Measurements from ENCODE around the gene GAB4.
"Not testable (repeated sequence)": the region's sequence is repeated elsewhere in the genome, so short reads cannot be mapped to it uniquely, and the experiment has no call there.

Gene GAB4

GRCh38 chr22:17007852-17008731 lies at the start of gene GAB4:
TSS of gene GAB4 (minus strand) at chr22:17008222. CDS start at chr22:17008114, 108 bp downstream.
- H3K27me3 ChIP-seq (ENCODE audit: control insufficient read depth, insufficient read depth, low read length) = peaks cover 53% of the 10 kb centered on the region
- H3K9ac ChIP-seq (ENCODE audit: low read length) = no peak within 1 kb of the TSS
- H3K36me3 ChIP-seq (ENCODE audit: control insufficient read depth, insufficient read depth, low read length) = no peaks in the 10 kb centered on the region
- no peaks in the 10 kb centered on the region for H3K4me1 ChIP-seq (ENCODE audit: control insufficient read depth, insufficient read depth, low read length)
- peak within 1 kb of the TSS; percentile 47 for H3K4me3 ChIP-seq (ENCODE audit: low read depth, low read length)
- H3K9me3 ChIP-seq (ENCODE audit: control insufficient read depth, insufficient read depth, low read depth, low read length) = no peaks in the 10 kb centered on the region
- no peak within 1 kb of the TSS for H3K27ac ChIP-seq (ENCODE audit: low read depth, low read length)

GRCh38 chr22:17056807-17057206 lies 48.8 kb upstream of the GAB4 start:
- Histone ChIP-seq H3K9ac (ENCODE audit: low read length) (no peak overlapping the region), H3K27me3 (ENCODE audit: control insufficient read depth, insufficient read depth, low read length) (0 out of 2 replicates have a peak, but pooled peaks cover 4% of the 10 kb centered on the region), H3K4me1 (ENCODE audit: control insufficient read depth, insufficient read depth, low read length) (no peaks in the 10 kb centered on the region), H3K36me3 (ENCODE audit: control insufficient read depth, insufficient read depth, low read length) (no peaks in the 10 kb centered on the region), H3K27ac (ENCODE audit: low read depth, low read length) (no peak overlapping the region), H3K9me3 (ENCODE audit: control insufficient read depth, insufficient read depth, low read depth, low read length) (no peaks in the 10 kb centered on the region), H3K4me3 (ENCODE audit: low read depth, low read length) (no peak overlapping the region)

- Histone ChIP-seq H3K36me3 (ENCODE audit: control insufficient read depth, insufficient read depth, low read length) (no peaks in the 10 kb centered on the region), H3K27ac (ENCODE audit: low read depth, low read length) (no peak overlapping the region), H3K9me3 (ENCODE audit: control insufficient read depth, insufficient read depth, low read depth, low read length) (no peaks in the 10 kb centered on the region), H3K27me3 (ENCODE audit: control insufficient read depth, insufficient read depth, low read length) (no peaks in the 10 kb centered on the region), H3K4me3 (ENCODE audit: low read depth, low read length) (no peak overlapping the region), H3K4me1 (ENCODE audit: control insufficient read depth, insufficient read depth, low read length) (no peaks in the 10 kb centered on the region), H3K9ac (ENCODE audit: low read length) (no peak overlapping the region)
These were observed 48.0 kb upstream of the GAB4 start for GRCh38 chr22:17056058-17056457.

- H3K9me3 ChIP-seq (ENCODE audit: control insufficient read depth, insufficient read depth, low read depth, low read length) = no peaks in the 10 kb centered on the region
- H3K27ac ChIP-seq (ENCODE audit: low read depth, low read length) = no peak overlapping the region
- no peak overlapping the region for H3K9ac ChIP-seq (ENCODE audit: low read length)
- H3K27me3 ChIP-seq (ENCODE audit: control insufficient read depth, insufficient read depth, low read length) = peaks cover 2% of the 10 kb centered on the region; the same call in 1 of the 2 replicates
- no peak overlapping the region for H3K4me3 ChIP-seq (ENCODE audit: low read depth, low read length)
- no peaks in the 10 kb centered on the region for H3K36me3 ChIP-seq (ENCODE audit: control insufficient read depth, insufficient read depth, low read length)
- H3K4me1 ChIP-seq (ENCODE audit: control insufficient read depth, insufficient read depth, low read length) = no peaks in the 10 kb centered on the region
These were observed 39.6 kb upstream of the GAB4 start for GRCh38 chr22:17047656-17048055.

GRCh38 chr22:17046566-17047348 lies 38.7 kb upstream of the GAB4 start:
- Histone ChIP-seq H3K27me3 (ENCODE audit: control insufficient read depth, insufficient read depth, low read length) (peaks cover 2% of the 10 kb centered on the region; the same call in 1 of the 2 replicates), H3K4me3 (ENCODE audit: low read depth, low read length) (no peak overlapping the region), H3K9ac (ENCODE audit: low read length) (no peak overlapping the region), H3K27ac (ENCODE audit: low read depth, low read length) (no peak overlapping the region), H3K9me3 (ENCODE audit: control insufficient read depth, insufficient read depth, low read depth, low read length) (no peaks in the 10 kb centered on the region), H3K4me1 (ENCODE audit: control insufficient read depth, insufficient read depth, low read length) (no peaks in the 10 kb centered on the region), H3K36me3 (ENCODE audit: control insufficient read depth, insufficient read depth, low read length) (no peaks in the 10 kb centered on the region)

- H3K9me3 ChIP-seq (ENCODE audit: control insufficient read depth, insufficient read depth, low read depth, low read length) = no peaks in the 10 kb centered on the region
- no peaks in the 10 kb centered on the region for H3K4me1 ChIP-seq (ENCODE audit: control insufficient read depth, insufficient read depth, low read length)
- no peak overlapping the region for H3K27ac ChIP-seq (ENCODE audit: low read depth, low read length)
- H3K9ac ChIP-seq (ENCODE audit: low read length) = no peak overlapping the region
- H3K27me3 ChIP-seq (ENCODE audit: control insufficient read depth, insufficient read depth, low read length) = peaks cover 2% of the 10 kb centered on the region; the same call in 1 of the 2 replicates
- H3K36me3 ChIP-seq (ENCODE audit: control insufficient read depth, insufficient read depth, low read length) = no peaks in the 10 kb centered on the region
- H3K4me3 ChIP-seq (ENCODE audit: low read depth, low read length) = no peak overlapping the region
These were observed 35.5 kb upstream of the GAB4 start for GRCh38 chr22:17043521-17043920.

GRCh38 chr22:17036842-17037711 lies 29.1 kb upstream of the GAB4 start:
- H3K27ac ChIP-seq (ENCODE audit: low read depth, low read length); H3K4me3 ChIP-seq (ENCODE audit: low read depth, low read length); H3K36me3 ChIP-seq (ENCODE audit: control insufficient read depth, insufficient read depth, low read length); H3K4me1 ChIP-seq (ENCODE audit: control insufficient read depth, insufficient read depth, low read length); H3K9me3 ChIP-seq (ENCODE audit: control insufficient read depth, insufficient read depth, low read depth, low read length); H3K9ac ChIP-seq (ENCODE audit: low read length); H3K27me3 ChIP-seq (ENCODE audit: control insufficient read depth, insufficient read depth, low read length): not testable (repeated sequence)

- not testable (repeated sequence) for H3K36me3 ChIP-seq (ENCODE audit: control insufficient read depth, insufficient read depth, low read length); H3K9ac ChIP-seq (ENCODE audit: low read length); H3K4me1 ChIP-seq (ENCODE audit: control insufficient read depth, insufficient read depth, low read length); H3K27me3 ChIP-seq (ENCODE audit: control insufficient read depth, insufficient read depth, low read length); H3K4me3 ChIP-seq (ENCODE audit: low read depth, low read length); H3K9me3 ChIP-seq (ENCODE audit: control insufficient read depth, insufficient read depth, low read depth, low read length); H3K27ac ChIP-seq (ENCODE audit: low read depth, low read length)
These were observed 28.2 kb upstream of the GAB4 start for GRCh38 chr22:17035976-17036841.

GRCh38 chr22:17035246-17035645 lies 27.2 kb upstream of the GAB4 start:
- Histone ChIP-seq H3K4me3 (ENCODE audit: low read depth, low read length) (no peak overlapping the region), H3K4me1 (ENCODE audit: control insufficient read depth, insufficient read depth, low read length) (no peaks in the 10 kb centered on the region), H3K27me3 (ENCODE audit: control insufficient read depth, insufficient read depth, low read length) (peaks cover 3% of the 10 kb centered on the region; the same call in 1 of the 2 replicates), H3K9ac (ENCODE audit: low read length) (no peak overlapping the region), H3K9me3 (ENCODE audit: control insufficient read depth, insufficient read depth, low read depth, low read length) (peaks cover 5% of the 10 kb centered on the region; the same call in 1 of the 2 replicates), H3K36me3 (ENCODE audit: control insufficient read depth, insufficient read depth, low read length) (no peaks in the 10 kb centered on the region), H3K27ac (ENCODE audit: low read depth, low read length) (no peak overlapping the region)

GRCh38 chr22:17034532-17034931 lies 26.5 kb upstream of the GAB4 start:
- H3K4me3 ChIP-seq (ENCODE audit: low read depth, low read length); H3K9me3 ChIP-seq (ENCODE audit: control insufficient read depth, insufficient read depth, low read depth, low read length); H3K9ac ChIP-seq (ENCODE audit: low read length); H3K36me3 ChIP-seq (ENCODE audit: control insufficient read depth, insufficient read depth, low read length); H3K27me3 ChIP-seq (ENCODE audit: control insufficient read depth, insufficient read depth, low read length); H3K27ac ChIP-seq (ENCODE audit: low read depth, low read length); H3K4me1 ChIP-seq (ENCODE audit: control insufficient read depth, insufficient read depth, low read length): not testable (repeated sequence)
